Hematopoietic multipotent progenitor cell treated with erythropoietin and hydrocortisone succinate and interleukin-3 and kit ligand, for 6 days (in vitro differentiated cells): Measurements from ENCODE around the gene SLC44A2.
"Not testable (repeated sequence)": the region's sequence is repeated elsewhere in the genome, so short reads cannot be mapped to it uniquely, and the experiment has no call there.

Experiments used
- DNase-seq: peaks from one replicate; pipeline ENCODE4 v3.0.0-alpha.2; 2015

The SLC44A2 gene

GRCh38 chr19:10653732-10654609 lies 28.6 kb downstream of the SLC44A2 start, which contains the start of gene ILF3:
ILF3 (plus strand) TSS chr19:10654346; CDS start chr19:10670606, 16,260 bp downstream.
- peak; percentile 100 for DNase-seq

- DNase-seq: peak; percentile 78
Observed at GRCh38 chr19:10654610-10655456, 29.5 kb downstream of the SLC44A2 start.

GRCh38 chr19:10655457-10656312 lies 30.3 kb downstream of the SLC44A2 start:
- DNase-seq: peak; percentile 57

GRCh38 chr19:10660346-10660745 lies 35.0 kb downstream of the SLC44A2 start:
- no peak for DNase-seq

GRCh38 chr19:10661946-10662345 lies 36.6 kb downstream of the SLC44A2 start:
- DNase-seq: no peak

- no peak for DNase-seq
Observed at GRCh38 chr19:10662384-10663251, 37.3 kb downstream of the SLC44A2 start.

- DNase-seq: not testable (repeated sequence)
Observed at GRCh38 chr19:10663252-10663563, 37.9 kb downstream of the SLC44A2 start.

- DNase-seq: no peak
Observed at GRCh38 chr19:10667867-10668266, 42.5 kb downstream of the SLC44A2 start.

- DNase-seq: no peak
Observed at GRCh38 chr19:10669246-10669645, 43.9 kb downstream of the SLC44A2 start.

- no peak for DNase-seq
Observed at GRCh38 chr19:10670182-10670581, 44.8 kb downstream of the SLC44A2 start.

GRCh38 chr19:10670876-10671804 lies 45.8 kb downstream of the SLC44A2 start:
- no peak for DNase-seq

- DNase-seq: not testable (repeated sequence)
Observed at GRCh38 chr19:10671922-10672321, 46.6 kb downstream of the SLC44A2 start.

- not testable (repeated sequence) for DNase-seq
Observed at GRCh38 chr19:10675214-10675613, 49.9 kb downstream of the SLC44A2 start.

GRCh38 chr19:10677751-10678150 lies 52.4 kb downstream of the SLC44A2 start:
- DNase-seq: peak; percentile 91

GRCh38 chr19:10678813-10679212 lies 53.5 kb downstream of the SLC44A2 start:
- no peak for DNase-seq

GRCh38 chr19:10679743-10680142 lies 54.4 kb downstream of the SLC44A2 start:
- DNase-seq: no peak

GRCh38 chr19:10680545-10681135 lies 55.3 kb downstream of the SLC44A2 start:
- DNase-seq: no peak

GRCh38 chr19:10681658-10682057 lies 56.3 kb downstream of the SLC44A2 start:
- no peak for DNase-seq

GRCh38 chr19:10682397-10683063 lies 57.2 kb downstream of the SLC44A2 start:
- no peak for DNase-seq

- no peak for DNase-seq
Observed at GRCh38 chr19:10683064-10683426, 57.7 kb downstream of the SLC44A2 start.
